HG02623 (cell line): ENCODE data around the gene CUTA.

ENCODE experiments used
- ATAC-seq: cut with Tn5 transposase; IDR thresholded peaks from one replicate; pipeline ENCODE4 v1.9.1; 2021; ENCODE audit warnings: moderate library complexity; ENCODE audit not compliant: unreplicated experiment

Gene CUTA, protein sequence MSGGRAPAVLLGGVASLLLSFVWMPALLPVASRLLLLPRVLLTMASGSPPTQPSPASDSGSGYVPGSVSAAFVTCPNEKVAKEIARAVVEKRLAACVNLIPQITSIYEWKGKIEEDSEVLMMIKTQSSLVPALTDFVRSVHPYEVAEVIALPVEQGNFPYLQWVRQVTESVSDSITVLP

DNA sequence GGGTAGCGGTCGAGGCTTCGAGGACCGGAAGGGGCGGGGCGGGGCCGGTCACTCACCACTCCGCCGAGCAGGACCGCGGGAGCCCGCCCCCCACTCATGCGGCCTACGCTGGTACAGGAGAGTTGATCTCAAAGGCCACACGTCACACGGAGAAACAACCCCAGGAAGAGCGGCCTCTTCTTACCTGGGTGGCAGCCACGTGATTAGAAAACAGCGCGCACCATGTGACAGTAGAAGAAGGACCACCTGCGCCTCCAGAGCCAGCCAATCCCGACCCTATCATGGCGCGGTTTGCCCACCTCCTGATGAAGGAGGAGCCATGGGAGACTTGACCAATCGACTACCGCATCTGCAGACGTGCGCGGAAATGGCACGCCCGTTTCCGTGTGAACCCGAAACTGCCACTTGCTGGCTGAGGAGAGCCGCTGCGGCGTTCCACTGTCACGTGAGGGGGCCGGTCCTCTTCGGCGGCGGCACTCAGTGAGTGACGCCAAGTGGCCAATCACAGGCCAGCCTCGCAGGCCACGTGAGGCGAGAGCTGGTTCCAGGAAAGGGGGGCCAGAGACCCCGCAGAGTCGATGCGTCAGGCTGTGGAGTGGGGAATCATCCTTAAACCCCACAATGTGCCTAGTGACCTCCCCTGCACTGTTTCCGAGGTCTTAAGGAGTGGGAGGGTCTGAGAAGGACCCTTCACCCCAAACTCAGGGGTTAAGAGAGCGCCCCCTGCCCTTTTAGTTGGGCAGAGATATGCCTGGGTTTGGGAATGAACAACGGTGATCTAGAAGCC lies at the start of gene CUTA:
TSS of gene CUTA (minus strand) at position 205 of the 787 bp plus-strand sequence. CDS start at position 98, 107 bp downstream.
- peak; percentile 85 for ATAC-seq

DNA sequence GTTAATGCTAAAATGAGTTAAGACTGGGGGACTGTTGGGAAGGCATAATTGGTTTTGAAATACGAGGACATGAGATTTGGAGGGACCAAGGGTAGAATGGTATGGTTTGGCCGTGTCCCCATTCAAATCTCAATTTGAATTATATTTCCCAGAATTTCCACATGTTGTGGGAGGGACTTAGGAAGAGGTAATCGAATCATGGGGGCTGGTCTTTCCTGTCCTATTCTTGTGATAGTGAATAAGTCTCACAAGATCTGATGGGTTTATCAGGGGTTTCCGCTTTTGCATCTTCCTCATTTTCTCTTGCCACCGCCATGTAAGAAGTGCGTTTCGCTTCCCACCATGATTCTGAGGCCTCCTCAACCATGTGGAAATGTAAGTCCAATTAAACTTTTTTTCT lies 49.2 kb upstream of the CUTA start:
- ATAC-seq = no peak

DNA sequence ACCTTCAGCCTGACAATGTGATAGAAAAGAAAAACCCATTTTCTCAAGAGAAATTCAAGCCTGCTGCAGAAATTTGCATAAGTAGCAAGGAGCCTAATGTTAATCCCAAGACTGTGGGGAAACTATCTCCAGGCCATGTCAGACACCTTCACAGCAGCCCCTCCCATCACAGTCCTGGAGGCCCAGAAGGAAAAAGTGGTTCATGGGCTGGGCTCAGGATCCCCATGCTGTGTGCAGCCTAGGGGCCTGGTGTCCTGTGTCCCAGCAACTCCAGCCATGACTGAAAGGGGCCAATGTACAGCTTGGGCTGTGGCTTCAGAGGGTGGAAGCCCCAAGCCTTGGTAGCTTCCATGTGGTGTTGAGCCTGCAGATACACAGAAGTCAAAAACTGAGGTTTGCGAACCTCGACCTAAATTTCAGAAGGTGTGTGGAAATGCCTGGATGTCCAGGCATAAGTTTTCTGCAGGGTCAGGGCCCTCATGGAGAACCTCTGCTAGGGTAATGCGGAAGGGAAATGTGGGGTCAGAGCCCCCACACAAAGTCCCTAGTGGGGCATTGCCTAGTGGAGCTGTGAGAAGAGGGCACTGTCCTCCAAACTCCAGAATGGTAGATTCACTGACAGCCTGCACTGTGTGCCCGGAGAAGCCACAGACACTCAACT lies 48.3 kb upstream of the CUTA start:
- no peak for ATAC-seq

DNA sequence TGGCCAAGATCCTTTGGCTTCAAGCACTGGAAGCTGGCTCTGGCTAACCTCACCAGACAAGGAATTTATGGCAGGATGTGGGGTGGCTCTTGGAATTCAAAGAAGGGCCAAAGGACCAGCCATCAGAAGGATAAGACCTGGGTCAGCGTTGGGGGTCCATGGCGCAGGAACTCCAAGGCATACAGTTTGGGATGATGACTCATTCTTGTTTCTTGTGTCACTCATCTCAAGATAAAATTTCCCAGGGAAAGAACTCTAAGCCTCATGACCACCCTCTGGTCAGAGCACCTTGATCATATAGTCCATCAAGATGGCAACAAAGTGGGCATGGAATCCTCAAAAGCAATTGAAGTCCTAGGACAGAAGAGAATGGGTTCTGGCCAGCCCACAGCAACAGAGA lies 41.3 kb upstream of the CUTA start:
- ATAC-seq = no peak

DNA sequence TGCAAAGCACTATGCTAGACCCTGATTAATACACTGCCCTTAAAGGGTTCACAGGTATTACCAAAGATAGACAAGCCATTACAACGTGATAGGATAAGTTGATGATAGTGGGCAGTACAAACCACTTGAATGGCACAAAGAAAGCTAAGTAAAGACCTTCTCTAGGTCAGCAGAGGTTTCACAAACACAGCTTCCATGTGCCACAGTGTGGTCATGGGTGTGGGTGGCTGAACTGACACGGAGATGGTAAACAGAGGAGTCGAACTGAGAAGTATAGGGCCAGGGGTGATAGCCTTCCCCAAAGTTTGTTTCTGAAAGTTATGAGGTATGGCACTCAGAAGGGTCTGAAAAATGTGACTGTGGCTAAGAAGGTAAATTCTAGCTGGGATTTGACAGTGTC lies 40.8 kb upstream of the CUTA start:
- no peak for ATAC-seq

DNA sequence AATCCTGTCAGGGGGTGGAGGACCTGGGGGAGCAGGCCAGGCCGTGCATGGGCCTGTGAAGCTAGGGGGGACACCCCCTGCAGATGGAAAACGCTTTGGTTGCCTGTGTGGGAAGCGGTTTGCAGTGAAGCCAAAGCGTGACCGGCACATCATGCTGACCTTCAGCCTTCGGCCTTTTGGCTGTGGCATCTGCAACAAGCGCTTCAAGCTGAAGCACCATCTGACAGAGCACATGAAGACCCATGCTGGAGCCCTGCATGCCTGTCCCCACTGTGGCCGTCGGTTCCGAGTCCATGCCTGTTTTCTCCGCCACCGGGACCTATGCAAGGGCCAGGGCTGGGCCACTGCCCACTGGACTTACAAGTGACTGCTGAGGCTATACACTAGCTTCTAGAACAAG lies 38.2 kb upstream of the CUTA start:
- no peak for ATAC-seq

DNA sequence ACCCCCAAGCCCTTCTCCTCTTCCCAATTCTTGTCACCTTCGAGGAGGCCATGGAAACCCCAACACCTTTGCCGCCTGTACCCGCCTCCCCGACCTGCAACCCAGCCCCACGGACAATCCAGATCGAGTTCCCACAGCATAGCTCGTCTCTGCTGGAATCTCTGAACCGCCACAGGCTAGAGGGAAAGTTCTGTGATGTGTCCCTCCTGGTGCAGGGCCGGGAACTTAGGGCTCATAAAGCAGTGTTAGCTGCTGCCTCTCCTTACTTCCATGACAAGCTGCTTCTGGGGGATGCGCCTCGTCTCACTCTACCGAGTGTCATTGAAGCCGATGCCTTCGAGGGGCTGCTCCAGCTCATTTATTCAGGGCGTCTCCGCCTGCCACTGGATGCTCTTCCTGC lies 37.1 kb upstream of the CUTA start:
- ATAC-seq = no peak

DNA sequence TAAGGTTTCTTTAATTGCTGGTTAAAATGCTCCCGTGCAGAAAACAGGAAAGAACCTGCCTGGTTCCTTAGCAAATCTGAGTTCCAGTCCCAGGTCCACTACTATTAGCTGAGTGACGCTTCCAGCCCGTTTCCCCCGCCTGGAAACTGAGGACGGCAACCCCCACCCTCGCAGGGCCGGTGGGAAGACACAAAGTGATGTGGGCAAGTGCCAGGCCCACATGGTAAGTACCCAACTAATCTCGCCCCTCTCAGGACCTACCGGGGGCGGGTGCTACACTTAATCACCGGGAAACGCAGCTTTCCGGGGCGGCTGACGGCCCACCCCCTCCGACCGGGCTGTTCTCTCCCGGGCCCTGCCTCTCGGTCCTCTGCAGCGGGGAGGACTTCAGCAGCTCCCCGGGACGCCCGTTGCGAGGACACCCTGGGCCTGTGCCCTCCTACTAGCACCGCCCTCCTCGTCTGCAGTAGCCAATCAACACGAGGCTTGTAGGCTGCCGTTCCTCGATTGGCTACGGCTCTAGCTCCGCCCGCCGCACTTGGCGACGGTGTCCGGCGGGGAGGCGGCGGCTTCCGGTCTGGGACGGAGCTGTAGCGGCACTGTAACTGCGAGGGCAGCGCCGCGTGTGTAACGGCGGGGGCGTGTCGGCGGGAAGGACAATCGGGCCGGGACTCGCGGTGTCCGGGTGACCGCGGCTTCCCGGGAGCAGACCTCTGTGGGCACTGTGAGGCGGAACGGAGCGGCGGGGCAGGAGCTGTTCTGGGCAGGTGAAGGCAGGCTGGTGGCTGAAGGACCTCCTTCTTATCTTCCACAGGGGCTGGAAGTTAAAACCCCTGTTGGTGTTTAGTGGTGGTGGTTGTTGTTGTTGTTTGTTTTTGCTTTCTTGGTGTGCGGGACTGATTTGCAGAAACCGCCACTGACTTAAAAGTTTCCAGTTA lies 36.4 kb upstream of the CUTA start, which contains the start of gene ZBTB9:
TSS of gene ZBTB9 (plus strand) at position 568 of the 938 bp plus-strand sequence. CDS start 525 bp downstream, outside the sequence.
- ATAC-seq = peak; percentile 99

DNA sequence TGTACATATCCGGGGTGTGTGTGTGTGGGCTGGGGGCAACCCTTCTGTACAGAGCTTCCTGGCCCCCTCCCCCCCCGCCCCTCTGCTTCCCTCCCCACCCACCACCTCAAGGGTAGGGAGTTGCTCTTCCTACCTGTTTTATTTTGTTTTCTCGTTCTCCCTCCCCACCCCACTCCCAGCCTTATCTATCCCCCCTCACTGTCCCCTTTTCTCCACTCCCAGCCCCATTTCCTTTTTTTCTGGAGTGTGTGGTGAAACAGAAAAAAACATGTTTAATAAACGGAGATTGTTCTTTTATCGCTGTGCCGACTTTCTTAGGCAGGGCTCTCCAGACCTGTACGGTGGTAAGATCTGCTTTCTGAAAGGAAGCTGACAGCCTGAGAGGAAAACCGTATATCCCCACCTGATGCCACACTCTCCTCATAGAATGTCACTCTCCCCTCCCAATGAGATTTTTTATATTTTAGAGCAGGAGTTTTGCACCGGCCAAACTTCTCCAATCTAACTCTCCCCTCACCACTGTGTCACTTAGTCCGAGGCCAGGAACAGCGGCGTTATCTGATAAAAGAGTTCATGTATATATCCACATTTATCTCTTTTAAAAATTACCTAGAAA lies 35.6 kb upstream of the CUTA start:
- no peak for ATAC-seq

DNA sequence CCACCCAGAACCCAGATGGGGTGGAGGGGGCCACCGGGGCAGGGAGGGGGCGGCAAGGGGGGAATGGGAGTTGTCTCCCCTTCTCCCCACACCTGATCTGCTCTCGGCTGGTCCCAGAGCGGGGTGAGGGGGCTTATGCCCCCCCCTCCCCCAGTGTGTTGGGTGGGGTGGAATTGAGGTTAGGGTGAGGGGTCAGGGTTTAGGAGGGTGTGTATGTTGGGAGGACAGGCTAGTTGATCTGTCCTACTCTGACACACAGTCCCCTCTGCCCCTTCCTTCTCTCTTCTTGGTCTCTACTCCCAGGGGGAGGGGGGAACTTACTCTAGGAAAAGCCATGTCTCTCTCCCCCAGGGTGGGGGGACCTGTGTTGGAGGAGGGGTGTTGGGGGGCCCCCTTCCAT lies 34.6 kb upstream of the CUTA start:
- no peak for ATAC-seq

DNA sequence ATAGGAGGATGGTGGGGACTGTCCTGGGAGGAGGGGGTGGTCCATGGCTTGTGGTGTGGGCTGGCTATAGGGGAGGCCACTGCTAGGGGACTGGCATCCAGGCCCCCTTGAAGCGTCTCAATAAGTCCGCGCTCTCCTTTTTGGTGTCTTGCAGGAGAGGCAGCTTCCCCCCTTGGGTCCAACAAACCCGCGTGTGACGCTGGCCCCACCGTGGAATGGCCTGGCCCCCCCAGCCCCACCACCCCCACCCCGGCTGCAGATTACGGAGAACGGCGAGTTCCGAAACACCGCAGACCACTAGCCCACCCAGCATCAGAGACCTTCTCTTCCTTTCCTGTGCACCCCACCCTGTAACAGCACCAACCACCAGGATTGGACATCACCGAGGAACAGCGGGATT lies 33.7 kb upstream of the CUTA start:
- no peak for ATAC-seq

DNA sequence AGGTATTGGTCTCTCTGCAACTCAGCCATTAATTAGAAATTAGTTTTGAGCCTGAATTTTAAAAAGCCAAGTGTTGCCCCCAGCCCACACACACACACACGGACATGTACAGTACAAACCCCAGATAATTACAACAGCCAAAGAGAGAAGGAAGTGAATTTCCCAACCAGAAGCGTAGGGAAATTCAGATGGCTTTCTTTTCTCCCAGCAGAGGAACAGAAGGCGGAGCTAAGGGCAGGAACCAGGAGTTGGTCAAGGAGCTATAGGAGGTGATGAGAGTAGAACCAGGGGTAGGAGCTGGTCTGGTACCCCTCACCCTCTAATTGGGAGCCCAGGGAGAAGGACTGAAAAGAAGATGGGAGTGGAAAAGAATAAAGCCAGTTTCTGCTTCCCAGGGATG lies 32.5 kb upstream of the CUTA start:
- ATAC-seq = no peak

DNA sequence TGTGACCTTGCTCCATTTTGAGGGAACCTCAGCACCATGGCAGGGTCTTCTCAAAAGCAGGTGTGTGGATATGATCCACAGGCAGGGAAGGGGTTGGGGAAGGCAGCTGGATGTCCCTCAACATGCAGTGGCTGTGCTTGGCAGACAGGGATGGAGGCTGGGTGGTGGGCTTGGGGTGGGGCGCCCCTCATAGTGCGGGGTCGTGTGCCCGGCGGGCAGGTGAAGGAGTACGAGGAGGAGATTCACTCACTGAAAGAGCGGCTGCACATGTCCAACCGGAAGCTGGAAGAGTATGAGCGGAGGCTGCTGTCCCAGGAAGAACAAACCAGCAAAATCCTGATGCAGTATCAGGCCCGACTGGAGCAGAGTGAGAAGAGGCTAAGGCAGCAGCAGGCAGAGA lies 28.4 kb upstream of the CUTA start:
- ATAC-seq = no peak

DNA sequence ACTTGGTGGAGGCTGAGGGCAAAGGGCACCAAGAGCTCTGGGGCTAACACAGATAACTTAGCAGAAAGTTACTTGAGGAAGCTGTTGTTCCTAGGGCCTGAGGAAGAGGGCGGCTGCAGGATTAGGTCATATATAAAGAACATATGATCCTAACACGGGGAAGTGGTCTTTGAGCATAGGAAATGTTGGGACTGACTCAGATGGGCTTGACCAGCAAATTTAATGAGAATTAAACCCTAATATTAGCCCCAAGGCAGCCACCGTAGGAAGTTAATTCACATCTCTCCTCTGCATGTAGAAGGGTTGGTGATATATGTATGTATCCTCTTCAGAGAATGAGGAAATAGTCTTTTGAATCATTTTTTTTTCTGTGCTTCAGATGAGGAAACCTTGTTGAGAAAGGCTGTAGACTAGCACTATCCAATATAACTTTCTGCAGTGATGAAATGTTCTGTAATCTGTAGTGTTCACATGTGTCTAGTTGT lies 27.3 kb upstream of the CUTA start:
- ATAC-seq = no peak

DNA sequence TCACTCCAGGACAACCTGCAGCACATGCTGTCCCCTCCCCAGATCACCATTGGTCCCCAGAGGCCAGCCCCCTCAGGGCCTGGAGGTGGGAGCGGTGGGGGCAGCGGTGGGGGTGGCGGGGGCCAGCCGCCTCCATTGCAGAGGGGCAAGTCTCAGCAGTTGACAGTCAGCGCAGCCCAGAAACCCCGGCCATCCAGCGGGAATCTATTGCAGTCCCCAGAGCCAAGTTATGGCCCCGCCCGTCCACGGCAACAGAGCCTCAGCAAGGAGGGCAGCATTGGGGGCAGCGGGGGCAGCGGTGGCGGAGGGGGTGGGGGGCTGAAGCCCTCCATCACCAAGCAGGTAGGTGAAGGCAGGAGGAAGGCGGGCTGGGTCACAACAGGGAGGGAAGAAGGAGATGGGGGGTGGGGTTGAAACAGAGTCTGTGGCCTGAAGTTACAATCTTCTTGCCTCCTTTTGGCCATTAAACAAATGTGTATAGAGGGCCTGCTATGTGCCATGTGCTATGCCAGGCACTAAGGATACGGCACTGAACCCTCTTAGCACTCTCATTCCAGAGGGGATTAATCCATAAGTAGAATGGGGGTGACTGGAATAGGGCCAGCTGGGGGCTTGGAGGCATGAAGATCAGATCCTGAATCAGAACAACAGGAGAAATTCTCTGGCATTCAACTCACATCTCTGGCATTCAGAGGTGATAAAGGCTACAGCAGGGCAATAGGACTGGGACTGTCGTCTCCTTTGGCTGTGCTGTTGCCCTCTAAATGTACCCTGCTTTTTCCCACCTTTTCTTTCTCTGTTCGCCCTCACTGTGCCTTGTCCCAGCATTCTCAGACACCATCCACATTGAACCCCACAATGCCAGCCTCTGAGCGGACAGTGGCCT lies 26.0 kb upstream of the CUTA start:
- no peak for ATAC-seq

DNA sequence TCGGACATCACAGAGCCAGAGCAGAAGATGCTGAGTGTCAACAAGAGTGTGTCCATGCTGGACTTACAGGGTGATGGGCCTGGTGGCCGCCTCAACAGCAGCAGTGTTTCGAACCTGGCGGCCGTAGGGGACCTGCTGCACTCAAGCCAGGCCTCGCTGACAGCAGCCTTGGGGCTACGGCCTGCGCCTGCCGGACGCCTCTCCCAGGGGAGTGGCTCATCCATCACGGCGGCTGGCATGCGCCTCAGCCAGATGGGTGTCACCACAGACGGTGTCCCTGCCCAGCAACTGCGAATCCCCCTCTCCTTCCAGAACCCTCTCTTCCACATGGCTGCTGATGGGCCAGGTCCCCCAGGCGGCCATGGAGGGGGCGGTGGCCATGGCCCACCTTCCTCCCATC lies 25.1 kb upstream of the CUTA start:
- ATAC-seq = no peak

DNA sequence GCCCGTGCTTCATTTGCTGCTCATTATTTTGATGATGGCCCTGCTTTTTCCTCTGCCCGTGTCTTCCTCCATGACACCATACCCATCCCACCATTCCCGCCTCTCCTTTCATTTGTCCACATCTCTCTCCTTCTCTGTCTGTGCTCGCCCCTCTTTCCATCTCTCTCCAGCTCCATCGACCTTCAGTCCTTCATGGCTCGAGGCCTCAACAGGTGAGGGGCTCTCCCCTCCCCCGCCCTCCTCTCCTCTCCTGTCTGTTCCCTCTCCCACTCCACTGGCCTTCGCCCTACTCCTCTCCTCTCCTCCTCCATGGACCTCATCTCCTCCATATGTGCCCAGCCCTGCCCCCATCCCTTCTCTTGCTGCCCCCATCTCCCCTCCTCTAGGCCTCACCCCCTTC lies 24.4 kb upstream of the CUTA start:
- ATAC-seq = no peak

DNA sequence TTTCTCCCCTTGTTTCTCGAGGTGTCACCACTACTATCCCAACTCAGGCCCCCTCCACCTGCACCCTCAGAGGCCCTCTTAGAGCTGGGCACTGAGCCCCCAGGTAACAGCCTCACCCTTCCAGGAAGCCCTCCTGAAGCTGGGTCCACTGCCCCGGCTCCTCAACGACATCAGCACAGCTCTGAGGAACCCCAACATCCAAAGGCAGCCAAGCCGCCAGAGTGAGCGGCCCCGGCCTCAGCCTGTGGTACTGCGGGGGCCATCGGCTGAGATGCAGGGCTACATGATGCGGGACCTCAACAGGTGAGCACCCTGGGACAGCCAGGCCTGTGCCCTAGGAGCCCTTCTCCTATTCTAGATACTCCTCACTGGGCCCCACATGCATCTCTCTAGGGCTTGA lies 23.6 kb upstream of the CUTA start:
- ATAC-seq = no peak

DNA sequence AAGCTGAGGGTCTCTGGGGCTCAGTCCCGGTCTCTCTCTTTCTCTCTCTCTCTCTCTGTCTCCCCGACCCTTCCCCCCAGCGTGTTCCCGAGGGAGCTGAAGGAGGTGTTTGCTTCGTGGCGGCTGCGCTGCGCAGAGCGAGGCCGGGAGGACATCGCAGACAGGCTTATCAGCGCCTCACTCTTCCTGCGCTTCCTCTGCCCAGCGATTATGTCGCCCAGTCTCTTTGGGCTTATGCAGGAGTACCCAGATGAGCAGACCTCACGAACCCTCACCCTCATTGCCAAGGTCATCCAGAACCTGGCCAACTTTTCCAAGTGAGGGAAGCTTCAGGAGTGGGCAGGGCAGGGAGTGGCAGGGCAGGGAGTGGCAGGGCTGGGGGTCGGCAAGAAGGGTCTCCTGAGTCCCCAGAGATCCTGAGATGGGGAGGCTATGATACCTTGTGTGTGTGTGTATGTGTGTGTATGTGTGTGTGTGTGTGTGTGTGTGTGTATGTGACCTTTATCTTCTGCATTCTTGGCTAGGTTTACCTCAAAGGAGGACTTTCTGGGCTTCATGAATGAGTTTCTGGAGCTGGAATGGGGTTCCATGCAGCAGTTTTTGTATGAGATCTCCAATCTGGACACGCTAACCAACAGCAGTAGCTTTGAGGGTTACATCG lies 22.9 kb upstream of the CUTA start:
- ATAC-seq = no peak
